ENCODE measurements around the gene GALNT4. TPM values are rescaled to one million over a fixed set of nuclear protein-coding genes. Genes with fewer than 3 reads are reported as not detected.

Gene GALNT4
- total and polyA plus RNA-seq, 10 of the 15 experiments (the other 5 are each of a cell fraction or from before 2014, with no cell fraction given) = 0.90 to 2.9 (median 1.8) TPM

DNA sequence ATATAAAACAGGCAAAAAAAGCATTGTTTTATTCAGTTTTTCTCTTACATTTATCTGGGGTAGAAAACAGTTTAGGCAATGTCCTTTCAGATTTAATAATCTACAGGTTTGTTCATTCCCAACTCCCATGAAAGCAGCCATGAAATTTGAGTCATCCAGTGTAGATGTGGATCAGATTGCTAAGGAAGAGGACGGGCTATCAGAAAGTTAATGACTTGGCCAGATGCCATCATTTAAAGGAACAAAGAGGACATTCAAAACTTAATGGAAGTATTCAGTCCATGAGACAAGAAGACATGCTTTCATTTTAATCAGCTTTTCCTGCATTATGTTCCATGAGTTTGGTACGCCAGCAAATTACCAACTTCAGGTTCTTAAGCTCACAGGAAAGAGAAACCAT lies 32.4 kb upstream of the GALNT4 start:
- Histone ChIP-seq H2AFZ (ENCODE audit: control insufficient read depth, low read depth, low read length) (no peak overlapping the region), H3K4me1 (ENCODE audit: control insufficient read depth, insufficient read depth, low read length) (no peaks in the 10 kb centered on the region), H3K79me2 (ENCODE audit: control insufficient read depth, insufficient read depth, low read length) (no peaks in the 10 kb centered on the region), H3K27ac (ENCODE audit: control insufficient read depth, insufficient read depth) (no peak overlapping the region), H3K9ac (ENCODE audit: control insufficient read depth, insufficient read depth, low read length) (no peak overlapping the region), H3K27me3 (replicated peaks in 1 of 2; ENCODE audit: control insufficient read depth in 2 of 2, insufficient read depth in 2 of 2, low read length in 1 of 2) (no peaks in the 10 kb centered on the region), H3K9me3 (replicated peaks; ENCODE audit: control insufficient read depth, insufficient read depth, low read length) (no peaks in the 10 kb centered on the region), H4K20me1 (ENCODE audit: control insufficient read depth, insufficient read depth) (no peaks in the 10 kb centered on the region), H3K36me3 (ENCODE audit: control insufficient read depth in 2 of 2, insufficient read depth in 2 of 2, low read length in 1 of 2) (no peaks in the 10 kb centered on the region), H3K4me2 (ENCODE audit: control insufficient read depth, insufficient read depth) (no peak overlapping the region), H3K4me3 (no peak overlapping the region)
- POLR2A ChIA-PET = no interaction called here
- FAIRE-seq (no peak), DNase-seq (ENCODE audit: low read depth, low spot score) (no peak), ATAC-seq (no peak)
- SMC1A ChIA-PET (ENCODE audit: uncharacterized antibody, unreplicated experiment) = interaction anchor here (0.7 to 1.6 kb wide), 5 partner anchors 8 to 642 kb away, joined by 3 to 5 read pairs (median 4); no protein-coding TSS in a partner anchor
- in situ Hi-C loops (cut with MboI) = no loop called here
- RAD21 ChIA-PET (ENCODE audit: unreplicated experiment) = no interaction called here
- TF ChIP-seq MTA2 (IDR thresholded peaks at IDR 0.05; ENCODE audit: low read depth) (no peak), EED (IDR thresholded peaks at IDR 0.05; ENCODE audit: low read depth) (no peak), ZNF384 (IDR thresholded peaks at IDR 0.05; ENCODE audit: borderline replicate concordance, low read depth, low read length) (no peak)
- TF ChIP-seq, protein P1, sequence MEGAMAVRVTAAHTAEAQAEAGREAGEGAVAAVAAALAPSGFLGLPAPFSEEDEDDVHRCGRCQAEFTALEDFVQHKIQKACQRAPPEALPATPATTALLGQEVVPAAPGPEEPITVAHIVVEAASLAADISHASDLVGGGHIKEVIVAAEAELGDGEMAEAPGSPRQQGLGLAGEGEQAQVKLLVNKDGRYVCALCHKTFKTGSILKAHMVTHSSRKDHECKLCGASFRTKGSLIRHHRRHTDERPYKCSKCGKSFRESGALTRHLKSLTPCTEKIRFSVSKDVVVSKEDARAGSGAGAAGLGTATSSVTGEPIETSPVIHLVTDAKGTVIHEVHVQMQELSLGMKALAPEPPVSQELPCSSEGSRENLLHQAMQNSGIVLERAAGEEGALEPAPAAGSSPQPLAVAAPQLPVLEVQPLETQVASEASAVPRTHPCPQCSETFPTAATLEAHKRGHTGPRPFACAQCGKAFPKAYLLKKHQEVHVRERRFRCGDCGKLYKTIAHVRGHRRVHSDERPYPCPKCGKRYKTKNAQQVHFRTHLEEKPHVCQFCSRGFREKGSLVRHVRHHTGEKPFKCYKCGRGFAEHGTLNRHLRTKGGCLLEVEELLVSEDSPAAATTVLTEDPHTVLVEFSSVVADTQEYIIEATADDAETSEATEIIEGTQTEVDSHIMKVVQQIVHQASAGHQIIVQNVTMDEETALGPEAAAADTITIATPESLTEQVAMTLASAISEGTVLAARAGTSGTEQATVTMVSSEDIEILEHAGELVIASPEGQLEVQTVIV (IDR thresholded peaks at IDR 0.05; ENCODE audit: borderline replicate concordance, partially characterized antibody) = no peak
- no TSS peak for BruUV-seq (replicated peaks)
- CTCF ChIA-PET = interaction anchor here (1.5 to 3.9 kb wide), 2 partner anchors 13 to 20 kb away, joined by 3 to 15 read pairs; no protein-coding TSS in a partner anchor
- 98% methylated on average over 2 of the region's 2 CpGs for WGBS (ENCODE audit: insufficient coverage, insufficient replicate concordance, low lambda C conversion rate, missing lambda C conversion rate)
- intact Hi-C loops (cut with micrococcal nuclease; ENCODE audit: unreplicated experiment) = no loop called here

DNA sequence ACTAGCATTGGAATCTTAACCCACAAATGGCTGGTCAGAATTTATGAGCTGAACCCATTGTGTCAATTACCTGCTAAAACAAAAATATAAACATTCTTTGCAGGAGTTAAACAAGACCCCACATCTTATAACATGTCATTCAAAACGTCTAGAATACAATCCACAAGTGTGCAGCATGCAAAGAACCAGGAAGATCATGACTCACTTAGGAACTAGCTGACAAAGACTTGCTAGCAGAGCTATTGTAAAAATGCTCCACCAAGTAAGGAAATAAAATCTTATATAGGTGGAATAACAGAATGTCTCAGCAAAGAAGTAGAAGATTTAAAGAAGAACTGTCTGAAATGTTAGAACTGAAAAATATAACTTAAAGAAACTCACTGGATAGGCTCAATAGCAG lies 27.8 kb upstream of the GALNT4 start:
- no peaks in the 10 kb centered on the region for H3K36me3 ChIP-seq (ENCODE audit: control insufficient read depth in 2 of 2, insufficient read depth in 2 of 2, low read length in 1 of 2)
- H3K4me1 ChIP-seq (ENCODE audit: control insufficient read depth, insufficient read depth, low read length) = no peaks in the 10 kb centered on the region
- ChIA-PET SMC1A (ENCODE audit: uncharacterized antibody, unreplicated experiment) (interaction anchor here (0.7 to 2.1 kb wide), 4 partner anchors 9 to 461 kb away, joined by 3 to 9 read pairs (median 4); no protein-coding TSS in a partner anchor), CTCF (interaction anchor here (1.1 to 3.3 kb wide), 3 partner anchors 9 to 551 kb away, joined by 3 to 17 read pairs (median 8); no protein-coding TSS in a partner anchor), POLR2A (interaction anchor here (1.0 kb wide), 1 partner anchor 398 kb away, joined by 3 read pairs; no protein-coding TSS in a partner anchor), RAD21 (ENCODE audit: unreplicated experiment) (interaction anchor here (1.3 to 1.4 kb wide), 2 partner anchors 9 to 25 kb away, joined by 3 to 4 read pairs; no protein-coding TSS in a partner anchor)
- no peaks in the 10 kb centered on the region for H4K20me1 ChIP-seq (ENCODE audit: control insufficient read depth, insufficient read depth)
- BruUV-seq (replicated peaks) = no TSS peak
- FAIRE-seq = no peak
- ATAC-seq = no peak
- H3K4me3 ChIP-seq = no peak overlapping the region
- DNase-seq (ENCODE audit: low read depth, low spot score) = no peak
- H3K79me2 ChIP-seq (ENCODE audit: control insufficient read depth, insufficient read depth, low read length) = no peaks in the 10 kb centered on the region
- no peaks in the 10 kb centered on the region for H3K9me3 ChIP-seq (replicated peaks; ENCODE audit: control insufficient read depth, insufficient read depth, low read length)
- no peak overlapping the region for H3K9ac ChIP-seq (ENCODE audit: control insufficient read depth, insufficient read depth, low read length)
- TF ChIP-seq, protein P2, sequence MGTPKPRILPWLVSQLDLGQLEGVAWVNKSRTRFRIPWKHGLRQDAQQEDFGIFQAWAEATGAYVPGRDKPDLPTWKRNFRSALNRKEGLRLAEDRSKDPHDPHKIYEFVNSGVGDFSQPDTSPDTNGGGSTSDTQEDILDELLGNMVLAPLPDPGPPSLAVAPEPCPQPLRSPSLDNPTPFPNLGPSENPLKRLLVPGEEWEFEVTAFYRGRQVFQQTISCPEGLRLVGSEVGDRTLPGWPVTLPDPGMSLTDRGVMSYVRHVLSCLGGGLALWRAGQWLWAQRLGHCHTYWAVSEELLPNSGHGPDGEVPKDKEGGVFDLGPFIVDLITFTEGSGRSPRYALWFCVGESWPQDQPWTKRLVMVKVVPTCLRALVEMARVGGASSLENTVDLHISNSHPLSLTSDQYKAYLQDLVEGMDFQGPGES (IDR thresholded peaks at IDR 0.05) = no peak
- TF ChIP-seq POU2F2 (IDR thresholded peaks at IDR 0.05; ENCODE audit: borderline replicate concordance, low read depth, low read length) (no peak), MXI1 (IDR thresholded peaks at IDR 0.05; ENCODE audit: low read depth, low read length) (no peak), WRNIP1 (IDR thresholded peaks at IDR 0.05; ENCODE audit: borderline replicate concordance, low read depth, low read length) (no peak), STAT3 (IDR thresholded peaks at IDR 0.05; ENCODE audit: low read depth, low read length) (no peak), PML (IDR thresholded peaks at IDR 0.05; ENCODE audit: low read length) (no peak), BMI1 (IDR thresholded peaks at IDR 0.05; ENCODE audit: borderline replicate concordance) (no peak), POLR2A (IDR thresholded peaks at IDR 0.05; ENCODE audit: low read depth, low read length) (no peak)
- no peaks in the 10 kb centered on the region for H3K27me3 ChIP-seq (replicated peaks in 1 of 2; ENCODE audit: control insufficient read depth in 2 of 2, insufficient read depth in 2 of 2, low read length in 1 of 2)
- 0% methylated on average over 1 of the region's 1 CpG for WGBS (ENCODE audit: insufficient coverage, insufficient replicate concordance, low lambda C conversion rate, missing lambda C conversion rate)
- in situ Hi-C loops (cut with MboI) (no loop called here), intact Hi-C loops (cut with micrococcal nuclease; ENCODE audit: unreplicated experiment) (no loop called here)
- H3K27ac ChIP-seq (ENCODE audit: control insufficient read depth, insufficient read depth) = no peak overlapping the region
- no peak overlapping the region for H2AFZ ChIP-seq (ENCODE audit: control insufficient read depth, low read depth, low read length)
- no peak overlapping the region for H3K4me2 ChIP-seq (ENCODE audit: control insufficient read depth, insufficient read depth)
